Skeletal muscle satellite cell (primary cell): ENCODE data around the gene ACBD6.

Source experiments
- H3K27me3 ChIP-seq: 2 replicates; pipeline ENCODE4 v1.7.0; 2013; ENCODE audit warnings: low read length; ENCODE audit not compliant: control insufficient read depth, insufficient read depth
- H3K36me3 ChIP-seq: 2 replicates; pipeline ENCODE4 v1.7.0; 2013; ENCODE audit warnings: mild to moderate bottlenecking, control low read depth, low read length; ENCODE audit not compliant: insufficient read depth
- H3K4me1 ChIP-seq: 2 replicates; pipeline ENCODE4 v1.7.0; 2013; ENCODE audit warnings: low read length; ENCODE audit not compliant: control insufficient read depth, insufficient read depth
- H3K4me2 ChIP-seq: 2 replicates; pipeline ENCODE4 v1.7.0; 2013; ENCODE audit warnings: mild to moderate bottlenecking, low read length
- H3K4me3 ChIP-seq: 2 replicates; pipeline ENCODE4 v1.7.0; 2013; ENCODE audit warnings: low read length
- H3K9ac ChIP-seq: 2 replicates; pipeline ENCODE4 v1.7.0; 2013; ENCODE audit warnings: mild to moderate bottlenecking, low read depth, low read length, moderate library complexity
- H3K9me3 ChIP-seq: replicated peaks from 2 replicates; pipeline ENCODE4 v1.7.0; 2013; ENCODE audit warnings: mild to moderate bottlenecking, control low read depth, low read length

ACBD6 gene

GRCh38 chr1:180536821-180537372 is 34.5 kb upstream of the ACBD6 start:
- H3K4me1 ChIP-seq, result peaks cover 18% of the 10 kb centered on the region
- peaks cover 8% of the 10 kb centered on the region for H3K27me3 ChIP-seq
- H3K4me3 ChIP-seq, result no peak overlapping the region
- no peak overlapping the region for H3K9ac ChIP-seq
- H3K36me3 ChIP-seq, result no peaks in the 10 kb centered on the region
- no peaks in the 10 kb centered on the region for H3K9me3 ChIP-seq
- no peak overlapping the region for H3K4me2 ChIP-seq

- no peak overlapping the region for H3K9ac ChIP-seq
- H3K4me1 ChIP-seq, result peaks cover 8% of the 10 kb centered on the region
Measured at GRCh38 chr1:180535418-180535999, 33.1 kb upstream of the ACBD6 start.

GRCh38 chr1:180534214-180534613 is 31.8 kb upstream of the ACBD6 start:
- no peak overlapping the region for H3K9ac ChIP-seq
- H3K27me3 ChIP-seq, result peaks cover 8% of the 10 kb centered on the region
- H3K4me1 ChIP-seq, result peaks cover 16% of the 10 kb centered on the region
- no peak overlapping the region for H3K4me3 ChIP-seq
- H3K9me3 ChIP-seq, result no peaks in the 10 kb centered on the region
- no peak overlapping the region for H3K4me2 ChIP-seq
- no peaks in the 10 kb centered on the region for H3K36me3 ChIP-seq

More at GRCh38 chr1:180535418-180535999, 33.1 kb upstream of the ACBD6 start:
- H3K4me2 ChIP-seq, result no peak overlapping the region
- H3K36me3 ChIP-seq, result no peaks in the 10 kb centered on the region
- no peak overlapping the region for H3K4me3 ChIP-seq
- no peaks in the 10 kb centered on the region for H3K9me3 ChIP-seq
- peaks cover 8% of the 10 kb centered on the region for H3K27me3 ChIP-seq

DNA sequence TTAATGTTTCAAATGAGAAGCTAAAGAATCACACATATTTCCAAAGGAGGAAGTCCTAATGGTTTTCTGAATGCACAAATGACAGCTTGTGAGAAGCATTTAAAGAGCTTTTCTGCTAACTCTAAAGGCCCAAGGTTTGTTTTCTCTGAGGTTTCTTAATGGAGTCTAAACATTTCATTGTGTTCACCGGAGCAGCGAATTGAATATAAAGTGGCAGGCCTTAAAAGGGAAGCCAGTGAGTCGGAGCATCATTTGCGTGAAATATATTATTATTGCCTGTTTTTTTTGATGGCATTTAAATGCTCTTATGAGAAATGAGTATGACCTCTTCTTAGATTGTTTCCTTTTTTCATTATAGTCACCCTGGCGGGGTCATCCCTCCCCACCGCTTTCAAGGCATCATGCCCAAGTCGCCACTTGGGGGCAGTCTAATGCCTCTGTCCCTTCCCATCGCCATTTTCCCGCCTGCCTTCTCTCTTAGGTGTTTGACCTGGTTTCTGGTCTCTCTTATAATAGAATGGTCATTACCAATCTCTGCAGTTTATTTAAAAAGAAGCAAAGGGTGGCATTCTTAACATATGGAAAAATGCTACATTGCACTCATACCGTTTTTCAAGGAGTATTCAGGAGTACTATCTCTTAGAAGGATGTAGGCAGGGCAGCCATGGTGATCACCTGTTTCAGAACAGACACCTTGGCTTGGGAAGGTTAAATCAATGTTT is 31.1 kb upstream of the ACBD6 start:
- Histone ChIP-seq H3K4me1 (peaks cover 24% of the 10 kb centered on the region), H3K9me3 (no peaks in the 10 kb centered on the region), H3K9ac (no peak overlapping the region), H3K36me3 (no peaks in the 10 kb centered on the region), H3K4me3 (no peak overlapping the region), H3K4me2 (no peak overlapping the region), H3K27me3 (peaks cover 8% of the 10 kb centered on the region)

DNA sequence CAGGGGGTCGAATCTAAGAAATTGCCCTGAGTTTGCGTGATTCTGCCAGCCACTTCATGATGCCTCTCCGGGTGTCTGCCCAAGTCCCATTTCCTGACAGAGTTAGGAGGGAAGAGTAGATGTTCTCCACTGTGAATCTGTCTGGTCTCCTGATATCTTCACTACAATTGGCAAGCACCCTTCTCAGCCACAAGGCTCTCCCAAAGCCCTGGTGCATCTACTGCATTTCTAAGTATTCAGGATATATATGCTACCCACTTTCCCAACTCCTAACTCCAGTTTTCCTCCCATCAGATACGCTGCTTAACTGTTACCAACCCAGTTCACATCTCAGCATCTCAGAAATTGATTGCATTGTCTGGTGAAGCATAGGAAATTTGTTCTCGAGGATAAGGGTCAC is 30.5 kb upstream of the ACBD6 start:
- Histone ChIP-seq H3K9me3 (no peaks in the 10 kb centered on the region), H3K4me2 (no peak overlapping the region), H3K4me1 (peaks cover 29% of the 10 kb centered on the region), H3K4me3 (no peak overlapping the region), H3K36me3 (no peaks in the 10 kb centered on the region), H3K27me3 (peaks cover 8% of the 10 kb centered on the region), H3K9ac (no peak overlapping the region)

GRCh38 chr1:180530501-180530900 is 28.1 kb upstream of the ACBD6 start:
- no peak overlapping the region for H3K4me2 ChIP-seq
- H3K36me3 ChIP-seq, result no peaks in the 10 kb centered on the region
- H3K9me3 ChIP-seq, result no peaks in the 10 kb centered on the region
- peaks cover 42% of the 10 kb centered on the region for H3K4me1 ChIP-seq
- H3K4me3 ChIP-seq, result no peak overlapping the region
- H3K27me3 ChIP-seq, result no peaks in the 10 kb centered on the region
- H3K9ac ChIP-seq, result peak overlapping the region; percentile 2

DNA sequence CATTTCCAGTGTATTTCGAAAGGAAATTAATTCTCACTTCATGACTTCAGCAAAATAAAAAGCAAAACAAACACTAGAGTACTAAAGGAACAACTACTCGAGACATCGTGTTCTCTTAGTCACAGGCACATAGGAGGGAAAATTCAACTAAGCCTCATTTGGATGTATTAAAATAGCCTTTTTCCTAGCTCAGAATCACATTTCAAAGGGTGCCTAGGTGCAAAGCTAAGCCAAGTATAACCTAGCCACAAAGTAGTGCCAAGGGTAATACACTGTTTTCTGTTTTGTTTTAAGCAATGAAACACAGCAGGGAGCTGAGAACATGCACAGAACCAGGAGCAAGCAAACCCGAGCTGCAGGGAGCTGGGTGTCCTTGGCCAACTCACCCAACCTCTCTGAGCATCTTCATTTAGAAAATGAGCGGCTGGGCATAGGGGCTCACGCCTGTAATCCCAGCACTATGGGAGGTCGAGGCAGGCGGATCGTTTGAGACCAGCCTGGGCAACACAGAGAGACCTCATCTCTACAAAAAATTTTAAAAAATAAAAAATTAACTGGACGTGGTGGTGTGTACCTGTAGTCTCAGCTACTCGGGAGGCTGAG is 26.6 kb upstream of the ACBD6 start:
- no peaks in the 10 kb centered on the region for H3K36me3 ChIP-seq
- peak overlapping the region; percentile 30 for H3K4me3 ChIP-seq
- H3K4me1 ChIP-seq, result peaks cover 42% of the 10 kb centered on the region
- peak overlapping the region; percentile 58 for H3K4me2 ChIP-seq
- H3K9me3 ChIP-seq, result no peaks in the 10 kb centered on the region
- peak overlapping the region; percentile 31 for H3K9ac ChIP-seq
- H3K27me3 ChIP-seq, result no peaks in the 10 kb centered on the region

DNA sequence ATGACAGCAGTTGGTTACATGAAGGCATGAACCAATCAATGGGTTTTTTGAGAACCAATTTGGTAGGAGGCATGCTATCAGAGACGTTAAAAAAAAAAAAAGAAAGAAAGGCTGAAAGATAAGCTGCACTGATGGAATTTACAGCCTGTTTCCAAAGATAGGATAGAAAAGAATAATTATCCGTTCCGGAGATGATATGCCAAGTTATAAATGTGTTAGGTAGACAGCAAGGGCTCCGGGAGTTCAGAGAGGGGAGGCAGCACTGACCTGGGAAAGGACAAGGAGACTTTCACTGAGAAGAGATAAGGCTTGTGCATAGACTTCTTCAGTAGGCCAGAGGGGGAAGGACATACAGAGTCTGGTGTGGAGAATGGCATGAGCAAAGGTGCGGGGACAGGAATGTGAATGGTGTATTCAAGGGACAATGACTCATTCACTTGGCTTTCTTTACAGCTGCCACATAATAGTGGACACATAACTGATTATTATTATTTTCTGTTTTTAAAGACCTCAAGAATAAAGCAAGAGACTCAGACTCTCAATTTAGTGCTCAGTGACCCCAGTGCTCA is 24.8 kb upstream of the ACBD6 start:
- H3K9me3 ChIP-seq, result no peaks in the 10 kb centered on the region
- H3K9ac ChIP-seq, result no peak overlapping the region
- peaks cover 42% of the 10 kb centered on the region for H3K4me1 ChIP-seq
- no peak overlapping the region for H3K4me2 ChIP-seq
- no peak overlapping the region for H3K4me3 ChIP-seq
- no peaks in the 10 kb centered on the region for H3K27me3 ChIP-seq
- no peaks in the 10 kb centered on the region for H3K36me3 ChIP-seq

GRCh38 chr1:180525715-180526039 is 23.3 kb upstream of the ACBD6 start:
- no peaks in the 10 kb centered on the region for H3K9me3 ChIP-seq
- H3K9ac ChIP-seq, result no peak overlapping the region
- H3K27me3 ChIP-seq, result no peaks in the 10 kb centered on the region
- H3K4me1 ChIP-seq, result peaks cover 41% of the 10 kb centered on the region
- H3K4me3 ChIP-seq, result no peak overlapping the region
- H3K36me3 ChIP-seq, result no peaks in the 10 kb centered on the region
- H3K4me2 ChIP-seq, result no peak overlapping the region

- Histone ChIP-seq H3K27me3 (no peaks in the 10 kb centered on the region), H3K9me3 (no peaks in the 10 kb centered on the region), H3K9ac (no peak overlapping the region), H3K4me3 (no peak overlapping the region), H3K4me2 (no peak overlapping the region), H3K4me1 (peaks cover 36% of the 10 kb centered on the region), H3K36me3 (no peaks in the 10 kb centered on the region)
Measured at GRCh38 chr1:180524915-180525714, 22.7 kb upstream of the ACBD6 start.
